ENCODE results near the gene TNIK.

TNIK gene

DNA sequence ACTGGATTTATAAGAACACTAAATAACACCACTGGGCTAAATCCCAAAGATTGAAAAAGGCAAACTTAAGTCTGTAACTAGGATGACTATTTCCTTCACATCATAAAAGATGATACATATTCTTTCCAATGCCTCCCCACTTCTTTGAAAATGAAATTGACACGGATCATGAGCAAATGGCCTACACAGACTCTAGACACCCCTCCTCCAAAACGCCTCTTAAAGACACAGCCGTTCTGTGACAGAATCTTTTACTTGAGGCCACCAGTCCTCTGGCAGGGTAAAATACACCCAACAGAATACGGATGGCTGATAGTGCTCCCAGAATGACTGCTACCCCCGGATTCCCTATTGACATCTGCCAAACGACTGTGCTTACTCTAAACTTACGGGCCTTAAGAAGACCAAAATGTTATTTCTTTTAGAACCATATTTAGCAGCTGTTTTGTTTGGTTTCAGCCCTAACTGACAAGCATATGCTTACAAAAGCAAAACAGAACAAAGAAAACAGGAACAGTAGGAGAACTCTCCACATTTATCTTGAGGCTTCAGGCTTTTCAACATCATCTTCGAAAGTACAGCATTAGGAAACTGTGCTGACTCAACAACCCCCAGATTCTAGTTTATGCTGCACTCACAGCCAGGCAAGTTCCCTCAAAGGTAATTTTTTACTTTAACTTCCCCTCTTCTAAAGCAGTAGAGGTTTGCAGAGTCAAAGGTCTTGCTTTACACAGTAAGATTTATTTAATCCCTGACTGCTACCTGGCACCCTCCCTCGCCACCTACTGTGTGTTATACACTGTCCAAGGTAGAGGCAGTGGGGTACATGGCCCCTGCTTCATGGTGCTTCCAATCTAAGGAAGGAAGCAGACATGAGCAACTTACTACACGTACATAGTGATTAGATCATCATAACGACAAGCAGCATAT lies 84.3 kb downstream of the TNIK start:
- Histone ChIP-seq H3K79me2 (ENCODE audit: control insufficient read depth, low read length) (no peaks in the 10 kb centered on the region), H3K27ac (ENCODE audit: low read depth, low read length) (no peak overlapping the region)

DNA sequence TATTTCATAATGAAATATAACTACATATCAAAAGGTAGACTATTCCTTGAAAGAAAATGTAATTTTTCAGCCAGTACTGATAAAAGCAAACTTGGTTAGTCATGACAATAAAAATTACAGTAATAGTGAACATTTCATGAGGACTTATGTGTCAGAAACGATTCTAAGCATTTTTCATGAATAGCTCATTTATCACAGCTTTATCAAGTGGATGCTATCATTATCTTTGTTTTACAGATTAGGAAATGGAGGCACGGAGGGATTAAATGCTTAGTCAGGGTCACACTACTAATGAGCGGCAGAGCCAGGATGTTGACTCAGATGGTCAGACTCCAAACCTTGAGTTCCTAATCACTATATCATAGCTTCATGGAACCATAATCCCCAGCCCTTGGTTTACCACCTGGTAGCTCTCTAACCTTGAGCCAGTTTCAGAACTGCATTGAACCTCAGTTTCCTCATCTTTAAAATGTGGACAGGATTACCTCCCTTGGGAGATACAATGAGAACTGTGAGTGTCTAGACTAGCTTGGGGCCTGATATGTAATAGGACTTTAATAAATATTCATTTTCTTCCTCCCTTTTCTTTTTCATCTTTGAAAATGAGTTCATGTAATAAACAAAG lies 85.4 kb downstream of the TNIK start:
- Histone ChIP-seq H3K4me3 (ENCODE audit: low read length) (no peak overlapping the region), H3K27ac (ENCODE audit: low read depth, low read length) (no peak overlapping the region), H3K36me3 (ENCODE audit: control insufficient read depth, low read length) (no peaks in the 10 kb centered on the region), H3K4me2 (ENCODE audit: low read length) (no peak overlapping the region), H3K9me3 (ENCODE audit: control insufficient read depth, insufficient read depth, low read length) (no peaks in the 10 kb centered on the region), H3K9me2 (replicated peaks; ENCODE audit: control insufficient read depth, low read length) (no peaks in the 10 kb centered on the region), H3K79me2 (ENCODE audit: control insufficient read depth, low read length) (no peaks in the 10 kb centered on the region), H3F3A (ENCODE audit: control insufficient read depth, insufficient read depth) (no peaks in the 10 kb centered on the region), H3K27me3 (ENCODE audit: control insufficient read depth, low read length) (0 out of 2 replicates have a peak, but pooled peaks cover 2% of the 10 kb centered on the region), H3K4me1 (ENCODE audit: control insufficient read depth, low read length) (no peaks in the 10 kb centered on the region), H4K20me1 (ENCODE audit: control insufficient read depth, insufficient read depth, low read depth, low read length) (no peaks in the 10 kb centered on the region)
- TF ChIP-seq EZH2phosphoT487 (IDR thresholded peaks at IDR 0.05; ENCODE audit: borderline replicate concordance, low read length) = no peak
- TF ChIP-seq, protein P1, sequence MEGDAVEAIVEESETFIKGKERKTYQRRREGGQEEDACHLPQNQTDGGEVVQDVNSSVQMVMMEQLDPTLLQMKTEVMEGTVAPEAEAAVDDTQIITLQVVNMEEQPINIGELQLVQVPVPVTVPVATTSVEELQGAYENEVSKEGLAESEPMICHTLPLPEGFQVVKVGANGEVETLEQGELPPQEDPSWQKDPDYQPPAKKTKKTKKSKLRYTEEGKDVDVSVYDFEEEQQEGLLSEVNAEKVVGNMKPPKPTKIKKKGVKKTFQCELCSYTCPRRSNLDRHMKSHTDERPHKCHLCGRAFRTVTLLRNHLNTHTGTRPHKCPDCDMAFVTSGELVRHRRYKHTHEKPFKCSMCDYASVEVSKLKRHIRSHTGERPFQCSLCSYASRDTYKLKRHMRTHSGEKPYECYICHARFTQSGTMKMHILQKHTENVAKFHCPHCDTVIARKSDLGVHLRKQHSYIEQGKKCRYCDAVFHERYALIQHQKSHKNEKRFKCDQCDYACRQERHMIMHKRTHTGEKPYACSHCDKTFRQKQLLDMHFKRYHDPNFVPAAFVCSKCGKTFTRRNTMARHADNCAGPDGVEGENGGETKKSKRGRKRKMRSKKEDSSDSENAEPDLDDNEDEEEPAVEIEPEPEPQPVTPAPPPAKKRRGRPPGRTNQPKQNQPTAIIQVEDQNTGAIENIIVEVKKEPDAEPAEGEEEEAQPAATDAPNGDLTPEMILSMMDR (IDR thresholded peaks at IDR 0.05; ENCODE audit: low read depth, low read length, poor library complexity, severe bottlenecking) = no peak

More for the DNA sequence above, 84.3 kb downstream of the TNIK start:
- Histone ChIP-seq H3K4me3 (ENCODE audit: low read length) (no peak overlapping the region), H3K4me2 (ENCODE audit: low read length) (no peak overlapping the region), H3K4me1 (ENCODE audit: control insufficient read depth, low read length) (no peaks in the 10 kb centered on the region), H3K36me3 (ENCODE audit: control insufficient read depth, low read length) (no peaks in the 10 kb centered on the region), H3F3A (ENCODE audit: control insufficient read depth, insufficient read depth) (no peaks in the 10 kb centered on the region), H3K9me2 (replicated peaks; ENCODE audit: control insufficient read depth, low read length) (no peaks in the 10 kb centered on the region), H3K27me3 (ENCODE audit: control insufficient read depth, low read length) (no peaks in the 10 kb centered on the region), H3K9me3 (ENCODE audit: control insufficient read depth, insufficient read depth, low read length) (no peaks in the 10 kb centered on the region), H4K20me1 (ENCODE audit: control insufficient read depth, insufficient read depth, low read depth, low read length) (no peaks in the 10 kb centered on the region)
- no peak for TF ChIP-seq EZH2phosphoT487 (IDR thresholded peaks at IDR 0.05; ENCODE audit: borderline replicate concordance, low read length)
- TF ChIP-seq, protein P1 (IDR thresholded peaks at IDR 0.05; ENCODE audit: low read depth, low read length, poor library complexity, severe bottlenecking) = no peak

DNA sequence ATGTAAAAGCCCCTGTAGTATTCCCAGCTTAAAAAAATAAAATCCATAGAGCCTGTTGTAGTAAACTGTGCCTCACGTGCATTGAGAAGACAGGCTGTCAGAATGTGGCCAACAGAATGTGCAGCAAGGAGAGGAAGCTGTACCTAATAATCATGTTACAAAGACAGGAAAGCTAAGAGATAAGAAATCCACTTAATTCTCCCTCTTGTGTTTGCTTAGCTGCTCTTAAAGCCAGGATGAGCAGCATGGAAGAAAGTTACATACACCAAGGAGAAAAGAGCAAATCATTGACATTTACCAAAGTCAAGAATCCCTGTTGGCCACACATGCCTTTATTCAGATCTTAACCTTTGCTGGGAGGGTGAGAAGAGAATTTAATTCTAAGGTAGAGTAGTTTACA lies 85.9 kb downstream of the TNIK start:
- Histone ChIP-seq H4K20me1 (ENCODE audit: control insufficient read depth, insufficient read depth, low read depth, low read length) (no peaks in the 10 kb centered on the region), H3K9me2 (replicated peaks; ENCODE audit: control insufficient read depth, low read length) (no peaks in the 10 kb centered on the region), H3K36me3 (ENCODE audit: control insufficient read depth, low read length) (no peaks in the 10 kb centered on the region), H3K4me2 (ENCODE audit: low read length) (no peak overlapping the region), H3K79me2 (ENCODE audit: control insufficient read depth, low read length) (no peaks in the 10 kb centered on the region), H3K27me3 (ENCODE audit: control insufficient read depth, low read length) (0 out of 2 replicates have a peak, but pooled peaks cover 2% of the 10 kb centered on the region), H3K9me3 (ENCODE audit: control insufficient read depth, insufficient read depth, low read length) (no peaks in the 10 kb centered on the region), H3K4me3 (ENCODE audit: low read length) (no peak overlapping the region), H3K27ac (ENCODE audit: low read depth, low read length) (no peak overlapping the region), H3K4me1 (ENCODE audit: control insufficient read depth, low read length) (no peaks in the 10 kb centered on the region), H3F3A (ENCODE audit: control insufficient read depth, insufficient read depth) (no peaks in the 10 kb centered on the region)
- no peak for TF ChIP-seq EZH2phosphoT487 (IDR thresholded peaks at IDR 0.05; ENCODE audit: borderline replicate concordance, low read length)
- TF ChIP-seq, protein P1 (IDR thresholded peaks at IDR 0.05; ENCODE audit: low read depth, low read length, poor library complexity, severe bottlenecking) = no peak

Measured in DOHH2 (cell line).